Liver (tissue), 9 donors: ENCODE results near the gene TMEM63A. TPM values are rescaled to one million over a fixed set of nuclear protein-coding genes. Genes with fewer than 3 reads are reported as not detected.

Experiments used
- DNase-seq: peaks from one replicate; pipeline ENCODE4 v3.0.0-alpha.2; 2017; ENCODE audit warnings: low spot score
- H3K27ac ChIP-seq, 2 donors: one replicate each; pipeline ENCODE4 v1.7.0; 2013; ENCODE audit warnings: inconsistent platforms in 2 of 2, low read length in 2 of 2, control low read depth in 1 of 2, low read depth in 1 of 2, mild to moderate bottlenecking in 1 of 2
- H3K27me3 ChIP-seq, 4 donors: one replicate each; pipeline versions ENCODE4 v1.6.1 to v1.7.0; 2013; ENCODE audit warnings: low read length in 3 of 4, inconsistent platforms in 1 of 4, mild to moderate bottlenecking in 1 of 4, moderate library complexity in 1 of 4; ENCODE audit not compliant: control insufficient read depth in 4 of 4, insufficient read depth in 4 of 4
- H3K36me3 ChIP-seq, 4 donors: one replicate each; pipeline versions ENCODE4 v1.6.1 to v1.7.0; 2013; ENCODE audit warnings: low read length in 3 of 4, mild to moderate bottlenecking in 3 of 4, low read depth in 1 of 4, moderate library complexity in 1 of 4; ENCODE audit not compliant: control insufficient read depth in 4 of 4, insufficient read depth in 3 of 4
- H3K4me1 ChIP-seq, 4 donors: one replicate each; pipeline versions ENCODE4 v1.6.1 to v1.7.0; 2013; ENCODE audit warnings: low read length in 3 of 4, mild to moderate bottlenecking in 3 of 4, moderate library complexity in 1 of 4; ENCODE audit not compliant: control insufficient read depth in 4 of 4, insufficient read depth in 4 of 4
- H3K4me3 ChIP-seq, 3 donors: one replicate each; pipeline versions ENCODE4 v1.6.1 to v1.7.0; 2013; ENCODE audit warnings: low read length in 3 of 3, control low read depth in 1 of 3, low read depth in 1 of 3, mild to moderate bottlenecking in 1 of 3
- H3K9ac ChIP-seq, 2 donors: one replicate each; pipeline ENCODE4 v1.7.0; 2013; ENCODE audit warnings: low read length in 2 of 2, mild to moderate bottlenecking in 2 of 2, moderate library complexity in 2 of 2, control low read depth in 1 of 2, low read depth in 1 of 2
- H3K9me3 ChIP-seq, 4 donors: one replicate each; pipeline versions ENCODE4 v1.6.1 to v1.7.0; 2013; ENCODE audit warnings: low read length in 3 of 4; ENCODE audit not compliant: control insufficient read depth in 4 of 4
- EGR1 ChIP-seq, 2 donors: IDR thresholded peaks; 2 replicates each; pipeline ENCODE4 v1.6.1; 2016 to 2018; ENCODE audit warnings: antibody characterized with exemption in 2 of 2, low read depth in 2 of 2
- FOXA1 ChIP-seq: IDR thresholded peaks from 2 replicates; pipeline ENCODE4 v1.6.1; 2016; ENCODE audit warnings: antibody characterized with exemption
- GABPA ChIP-seq, 2 donors: IDR thresholded peaks in 1 of 2; conservative IDR thresholded peaks in 1 of 2; 2 replicates each; pipeline ENCODE4 v1.6.1; 2016; ENCODE audit warnings: antibody characterized with exemption in 2 of 2, mild to moderate bottlenecking in 1 of 2, moderate library complexity in 1 of 2
- HNF4A ChIP-seq, 2 donors: conservative IDR thresholded peaks; 2 replicates each; pipeline ENCODE4 v1.6.1; 2016; ENCODE audit warnings: antibody characterized with exemption in 2 of 2, mild to moderate bottlenecking in 2 of 2
- HNF4G ChIP-seq: IDR thresholded peaks from 2 replicates; pipeline ENCODE4 v1.6.1; 2016; ENCODE audit warnings: antibody characterized with exemption
- JUND ChIP-seq, 2 donors: IDR thresholded peaks; 2 replicates each; pipeline ENCODE4 v1.6.1; 2016; ENCODE audit warnings: antibody characterized with exemption in 2 of 2
- NR2F2 ChIP-seq: IDR thresholded peaks from 2 replicates; pipeline ENCODE4 v1.6.1; 2016; ENCODE audit warnings: antibody characterized with exemption
- RAD21 ChIP-seq, 2 donors: IDR thresholded peaks; 2 replicates each; pipeline ENCODE4 v1.6.1; 2016; ENCODE audit warnings: antibody characterized with exemption in 2 of 2, mild to moderate bottlenecking in 2 of 2
- RXRA ChIP-seq, 2 donors: IDR thresholded peaks; 2 replicates each; pipeline ENCODE4 v1.6.1; 2017 to 2018; ENCODE audit warnings: antibody characterized with exemption in 2 of 2, mild to moderate bottlenecking in 1 of 2
- SP1 ChIP-seq: IDR thresholded peaks from 2 replicates; pipeline ENCODE4 v1.6.1; 2018; ENCODE audit warnings: antibody characterized with exemption, mild to moderate bottlenecking
- TAF1 ChIP-seq: conservative IDR thresholded peaks from 2 replicates; pipeline ENCODE4 v1.6.1; 2016; ENCODE audit warnings: antibody characterized with exemption, mild to moderate bottlenecking
- YY1 ChIP-seq: IDR thresholded peaks from 2 replicates; pipeline ENCODE4 v1.6.1; 2016; ENCODE audit warnings: antibody characterized with exemption, mild to moderate bottlenecking
- ZBTB33 ChIP-seq: IDR thresholded peaks from 2 replicates; pipeline ENCODE4 v1.6.1; 2016; ENCODE audit warnings: antibody characterized with exemption
- WGBS: extraction: QIAGEN DNeasy Blood & Tissue Kit; methylation state at CpG from one replicate; pipeline ENCODE4 v1.1.7; 2013; 5-methylcytosine and 5-hydroxymethylcytosine counted together
- polyA plus RNA-seq, 2 donors: library from polyadenylated mRNA; stranded (reverse) in 1 of 2; unstranded in 1 of 2; fragments of 200-250 nt in 1 of 2; fragments of >200 nt in 1 of 2; fragmentation: Nextera tagmentation in 1 of 2; extraction: Ambion mirVana in 1 of 2; gene quantifications; one replicate each; pipeline versions ENCODE4 v1.2.1 to v1.2.3, GENCODE V29; 2013 to 2015
- total RNA-seq, 2 donors: library from RNA; depleted of rRNA; stranded (reverse); fragments of >200 nt; gene quantifications; one replicate each; pipeline ENCODE4 v1.2.3, GENCODE V29; 2014
- TF ChIP-seq, protein P1 (sequence below): fragments of 150-350 bp; IDR thresholded peaks from 2 replicates; pipeline ENCODE4 v1.5.1; 2017; ENCODE audit warnings: improper control_type of control experiment, low read depth, low read length; ENCODE audit not compliant: missing input control
- TF ChIP-seq, protein P2 (sequence below): IDR thresholded peaks from 2 replicates; pipeline ENCODE4 v1.6.1; 2016; ENCODE audit warnings: antibody characterized with exemption, mild to moderate bottlenecking
- donor health status: healthy.
- donor health status: healthy.
- donor health status: healthy.
- donor health status: healthy.
- donor health status: healthy.

TMEM63A gene
- total and polyA plus RNA-seq, 4 donors, result 9.6 to 54.0 (median 11.6) TPM

- 36% methylated on average over 53 of the region's 53 CpGs for WGBS
- Histone ChIP-seq H3K36me3 (peaks cover 0 to under 1% (median 0%) of the 10 kb centered on the region in 4 donors), H3K27ac (no peak overlapping the region), H3K4me3 (no peak overlapping the region), H3K27me3 (no peaks in the 10 kb centered on the region), H3K9me3 (no peaks in the 10 kb centered on the region), H3K9ac (peak overlapping the region in 1 of 2 donors; percentile 1), H3K4me1 (peaks cover 0 to 2% (median 0%) of the 10 kb centered on the region in 4 donors)
- TF ChIP-seq GABPA (IDR thresholded peaks at IDR 0.05 in 1 of 2, conservative IDR thresholded peaks at IDR 0.05 in 1 of 2) (no peak), SP1 (no peak), YY1 (no peak), RXRA (IDR thresholded peaks at IDR 0.05) (no peak), TAF1 (no peak), RAD21 (IDR thresholded peaks at IDR 0.05) (peak; percentile 83 to 88), NR2F2 (no peak), JUND (IDR thresholded peaks at IDR 0.05) (no peak), ZBTB33 (no peak), EGR1 (IDR thresholded peaks at IDR 0.05; ENCODE audit: low read depth in 2 of 2) (no peak)
- TF ChIP-seq, protein P1, sequence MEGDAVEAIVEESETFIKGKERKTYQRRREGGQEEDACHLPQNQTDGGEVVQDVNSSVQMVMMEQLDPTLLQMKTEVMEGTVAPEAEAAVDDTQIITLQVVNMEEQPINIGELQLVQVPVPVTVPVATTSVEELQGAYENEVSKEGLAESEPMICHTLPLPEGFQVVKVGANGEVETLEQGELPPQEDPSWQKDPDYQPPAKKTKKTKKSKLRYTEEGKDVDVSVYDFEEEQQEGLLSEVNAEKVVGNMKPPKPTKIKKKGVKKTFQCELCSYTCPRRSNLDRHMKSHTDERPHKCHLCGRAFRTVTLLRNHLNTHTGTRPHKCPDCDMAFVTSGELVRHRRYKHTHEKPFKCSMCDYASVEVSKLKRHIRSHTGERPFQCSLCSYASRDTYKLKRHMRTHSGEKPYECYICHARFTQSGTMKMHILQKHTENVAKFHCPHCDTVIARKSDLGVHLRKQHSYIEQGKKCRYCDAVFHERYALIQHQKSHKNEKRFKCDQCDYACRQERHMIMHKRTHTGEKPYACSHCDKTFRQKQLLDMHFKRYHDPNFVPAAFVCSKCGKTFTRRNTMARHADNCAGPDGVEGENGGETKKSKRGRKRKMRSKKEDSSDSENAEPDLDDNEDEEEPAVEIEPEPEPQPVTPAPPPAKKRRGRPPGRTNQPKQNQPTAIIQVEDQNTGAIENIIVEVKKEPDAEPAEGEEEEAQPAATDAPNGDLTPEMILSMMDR, result peak; percentile 79
- DNase-seq, result peak; percentile 81
Observed at GRCh38 chr1:225911191-225912130, 29.3 kb upstream of the TMEM63A start.

GRCh38 chr1:225909477-225909876 lies 27.3 kb upstream of the TMEM63A start:
- WGBS, result 90% methylated on average over 1 of the region's 1 CpG

More at GRCh38 chr1:225909477-225909876, 27.3 kb upstream of the TMEM63A start:
- H3K27ac ChIP-seq, result no peak overlapping the region
- no peak for DNase-seq
- H3K4me3 ChIP-seq, result no peak overlapping the region
- no peak for TF ChIP-seq HNF4A (conservative IDR thresholded peaks at IDR 0.05)
- TF ChIP-seq SP1, result no peak
- no peak for TF ChIP-seq HNF4G
- TF ChIP-seq FOXA1, result no peak
- TF ChIP-seq ZBTB33, result no peak
- TF ChIP-seq TAF1, result no peak
- TF ChIP-seq, protein P1, result no peak
- TF ChIP-seq, protein P2, sequence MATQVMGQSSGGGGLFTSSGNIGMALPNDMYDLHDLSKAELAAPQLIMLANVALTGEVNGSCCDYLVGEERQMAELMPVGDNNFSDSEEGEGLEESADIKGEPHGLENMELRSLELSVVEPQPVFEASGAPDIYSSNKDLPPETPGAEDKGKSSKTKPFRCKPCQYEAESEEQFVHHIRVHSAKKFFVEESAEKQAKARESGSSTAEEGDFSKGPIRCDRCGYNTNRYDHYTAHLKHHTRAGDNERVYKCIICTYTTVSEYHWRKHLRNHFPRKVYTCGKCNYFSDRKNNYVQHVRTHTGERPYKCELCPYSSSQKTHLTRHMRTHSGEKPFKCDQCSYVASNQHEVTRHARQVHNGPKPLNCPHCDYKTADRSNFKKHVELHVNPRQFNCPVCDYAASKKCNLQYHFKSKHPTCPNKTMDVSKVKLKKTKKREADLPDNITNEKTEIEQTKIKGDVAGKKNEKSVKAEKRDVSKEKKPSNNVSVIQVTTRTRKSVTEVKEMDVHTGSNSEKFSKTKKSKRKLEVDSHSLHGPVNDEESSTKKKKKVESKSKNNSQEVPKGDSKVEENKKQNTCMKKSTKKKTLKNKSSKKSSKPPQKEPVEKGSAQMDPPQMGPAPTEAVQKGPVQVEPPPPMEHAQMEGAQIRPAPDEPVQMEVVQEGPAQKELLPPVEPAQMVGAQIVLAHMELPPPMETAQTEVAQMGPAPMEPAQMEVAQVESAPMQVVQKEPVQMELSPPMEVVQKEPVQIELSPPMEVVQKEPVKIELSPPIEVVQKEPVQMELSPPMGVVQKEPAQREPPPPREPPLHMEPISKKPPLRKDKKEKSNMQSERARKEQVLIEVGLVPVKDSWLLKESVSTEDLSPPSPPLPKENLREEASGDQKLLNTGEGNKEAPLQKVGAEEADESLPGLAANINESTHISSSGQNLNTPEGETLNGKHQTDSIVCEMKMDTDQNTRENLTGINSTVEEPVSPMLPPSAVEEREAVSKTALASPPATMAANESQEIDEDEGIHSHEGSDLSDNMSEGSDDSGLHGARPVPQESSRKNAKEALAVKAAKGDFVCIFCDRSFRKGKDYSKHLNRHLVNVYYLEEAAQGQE, result no peak
- TF ChIP-seq EGR1 (IDR thresholded peaks at IDR 0.05; ENCODE audit: low read depth in 2 of 2), result no peak
- TF ChIP-seq GABPA (IDR thresholded peaks at IDR 0.05 in 1 of 2, conservative IDR thresholded peaks at IDR 0.05 in 1 of 2), result no peak
- no peak for TF ChIP-seq YY1
- no peak for TF ChIP-seq RXRA (IDR thresholded peaks at IDR 0.05)
- TF ChIP-seq JUND (IDR thresholded peaks at IDR 0.05), result no peak
- TF ChIP-seq RAD21 (IDR thresholded peaks at IDR 0.05), result no peak
- no peaks in the 10 kb centered on the region for H3K9me3 ChIP-seq
- peaks cover 0 to 2% (median 0%) of the 10 kb centered on the region in 4 donors for H3K4me1 ChIP-seq
- no peak overlapping the region for H3K9ac ChIP-seq
- no peaks in the 10 kb centered on the region for H3K36me3 ChIP-seq
- H3K27me3 ChIP-seq, result no peaks in the 10 kb centered on the region
